NCI-H1048 (cell line): ENCODE measurements around the gene SLC39A11.
"Not testable (repeated sequence)": the region's sequence is repeated elsewhere in the genome, so short reads cannot be mapped to it uniquely, and the experiment has no call there.

ENCODE experiments used
- DNase-seq: peaks from one replicate; lab custom pipeline; 2025; lab: John Stamatoyannopoulos, UW

The SLC39A11 gene

GRCh38 chr17:73071066-73071999, 21.2 kb downstream of the SLC39A11 start:
- DNase-seq, result no peak

GRCh38 chr17:73069841-73070240, 22.6 kb downstream of the SLC39A11 start:
- DNase-seq, result no peak

GRCh38 chr17:73069164-73069770, 23.2 kb downstream of the SLC39A11 start:
- DNase-seq, result no peak

DNA sequence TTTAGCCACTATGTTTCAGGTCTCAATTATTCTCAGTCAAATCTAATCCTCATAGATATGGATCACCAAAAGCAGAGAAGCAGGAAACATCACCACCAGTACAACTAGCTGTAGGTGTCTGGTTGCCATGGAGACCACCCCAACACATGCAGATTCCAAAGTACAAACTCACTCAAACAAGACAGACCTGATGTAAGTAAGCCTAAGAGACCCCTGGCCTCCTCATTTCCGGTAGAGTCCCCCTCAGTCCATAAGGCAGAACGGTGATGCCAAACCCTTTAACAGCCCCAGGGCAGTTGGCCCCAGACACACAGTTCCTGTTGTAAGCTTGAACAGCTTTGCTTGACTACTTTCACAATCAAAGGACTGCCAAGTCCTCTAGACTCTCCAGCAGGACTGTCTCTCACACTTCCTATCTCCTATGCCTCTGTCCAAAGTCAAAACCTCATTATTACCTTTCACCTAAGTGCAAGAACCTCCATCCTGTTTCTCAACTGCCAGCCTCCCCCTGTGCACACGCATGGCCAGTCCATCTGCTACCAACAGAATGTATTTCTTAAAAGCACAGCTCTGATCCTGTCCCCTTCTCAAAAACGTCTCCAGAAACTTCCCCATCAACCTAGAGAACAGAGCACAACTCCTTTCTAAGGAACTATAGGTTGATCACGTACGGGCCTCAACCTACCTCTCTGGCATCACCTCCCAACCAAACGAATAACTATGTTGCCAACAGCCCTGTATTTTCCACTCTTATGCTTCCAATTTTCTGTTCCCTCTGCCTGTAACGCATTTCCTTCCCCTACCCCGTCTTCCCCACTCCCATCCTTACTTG, 23.9 kb downstream of the SLC39A11 start:
- DNase-seq, result no peak

GRCh38 chr17:73067699-73068098, 24.8 kb downstream of the SLC39A11 start:
- not testable (repeated sequence) for DNase-seq

DNA sequence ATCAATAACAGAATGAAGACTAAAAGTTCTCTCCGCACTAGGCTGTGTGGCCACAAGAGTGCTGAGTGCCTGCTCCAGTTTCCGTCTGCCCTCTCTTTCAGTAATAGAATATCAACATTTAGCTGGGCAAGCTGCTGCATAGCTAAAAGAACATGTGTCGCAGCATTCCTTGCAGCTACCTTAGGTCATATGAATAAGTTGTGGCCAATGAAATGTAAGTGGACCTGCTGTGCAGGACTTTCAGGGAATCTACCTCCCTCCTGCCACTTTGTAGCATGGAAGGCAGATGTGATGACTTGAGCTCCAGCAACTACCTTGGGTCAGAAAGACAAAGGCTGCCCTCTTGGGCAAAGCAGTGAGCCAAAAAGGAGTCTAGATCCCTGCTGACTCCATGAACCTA, 25.4 kb downstream of the SLC39A11 start:
- DNase-seq, result no peak

GRCh38 chr17:73066148-73066884, 26.2 kb downstream of the SLC39A11 start:
- DNase-seq, result no peak

- no peak for DNase-seq
Observed at GRCh38 chr17:73065376-73065775, 27.1 kb downstream of the SLC39A11 start.

- no peak for DNase-seq
Observed at GRCh38 chr17:73064084-73064938, 28.2 kb downstream of the SLC39A11 start.

DNA sequence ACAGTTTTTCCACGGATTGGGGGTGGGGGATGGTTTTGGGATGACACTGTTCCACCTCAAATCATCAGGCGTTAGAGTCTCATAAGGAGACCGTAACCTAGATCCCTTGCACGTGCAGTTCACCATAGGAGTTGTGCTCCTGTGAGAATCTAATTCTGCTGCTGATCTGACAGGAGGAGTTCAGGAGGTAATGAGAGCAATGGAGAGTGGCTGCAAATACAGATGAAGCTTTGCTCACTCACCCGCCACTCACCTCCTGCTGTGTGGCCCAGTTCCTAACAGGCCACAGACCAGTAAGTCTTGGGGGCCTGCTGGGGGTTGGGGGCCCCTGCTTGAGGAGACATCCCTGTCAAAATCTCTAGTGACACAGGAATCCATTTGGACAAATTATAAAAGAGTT, 29.8 kb downstream of the SLC39A11 start:
- DNase-seq, result no peak

DNA sequence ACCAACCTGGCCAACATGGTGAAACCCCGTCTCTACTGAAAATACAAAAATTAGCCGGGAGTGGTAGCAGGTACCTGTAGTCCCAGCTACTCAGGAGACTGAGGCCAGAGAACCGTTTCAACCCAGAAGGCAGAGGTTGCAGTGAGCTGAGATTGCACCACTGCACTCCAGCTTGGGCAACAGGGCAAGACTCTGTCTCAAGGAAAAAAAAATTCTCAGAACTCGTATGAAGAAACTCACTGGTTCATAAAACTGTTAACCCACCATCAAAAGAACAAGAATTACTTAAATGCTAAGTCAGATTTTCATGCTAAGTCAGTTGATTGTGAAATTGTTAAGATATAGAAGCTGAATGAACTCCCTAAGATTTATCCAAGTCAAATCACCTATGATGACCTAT, 31.3 kb downstream of the SLC39A11 start:
- DNase-seq, result no peak

GRCh38 chr17:73060721-73061120, 31.8 kb downstream of the SLC39A11 start:
- no peak for DNase-seq

DNA sequence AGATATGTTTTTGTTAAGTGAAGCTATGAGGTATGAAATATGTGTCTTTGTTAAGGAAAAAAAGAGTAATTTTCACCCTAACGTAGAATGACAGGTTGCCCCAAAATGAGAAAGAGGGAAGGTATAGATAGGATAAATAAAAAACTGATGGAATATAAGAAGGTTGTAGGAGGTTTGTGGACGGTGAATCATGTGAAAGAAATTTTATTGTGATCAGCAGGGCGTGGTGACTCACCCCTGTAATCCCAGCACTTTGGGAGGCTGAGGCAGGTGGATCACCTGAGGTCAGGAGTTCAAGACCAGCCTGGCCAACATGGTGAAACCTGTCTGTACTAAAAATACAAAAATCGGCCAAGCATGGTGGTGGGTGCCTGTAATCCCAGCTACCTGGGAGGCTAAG, 32.8 kb downstream of the SLC39A11 start:
- not testable (repeated sequence) for DNase-seq

DNA sequence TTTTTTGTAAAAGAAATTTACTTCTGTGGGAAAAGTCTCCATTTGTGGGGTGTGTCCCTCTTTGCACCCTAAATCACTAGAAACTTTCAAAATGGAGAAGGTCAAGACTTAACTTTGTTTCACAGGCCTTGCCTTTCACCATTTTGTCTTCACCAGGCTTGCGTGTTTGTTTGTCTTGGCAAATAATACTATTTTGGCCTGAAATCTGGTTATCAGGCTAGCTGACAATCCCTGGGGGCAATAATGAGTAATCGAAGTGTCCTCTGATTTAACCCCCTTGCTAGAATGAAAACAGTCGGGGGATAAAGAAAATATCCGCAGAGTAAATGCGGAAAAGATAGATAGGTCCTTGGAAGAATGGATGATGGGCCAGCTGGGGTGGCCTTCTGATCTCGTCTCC, 34.5 kb downstream of the SLC39A11 start:
- no peak for DNase-seq

DNA sequence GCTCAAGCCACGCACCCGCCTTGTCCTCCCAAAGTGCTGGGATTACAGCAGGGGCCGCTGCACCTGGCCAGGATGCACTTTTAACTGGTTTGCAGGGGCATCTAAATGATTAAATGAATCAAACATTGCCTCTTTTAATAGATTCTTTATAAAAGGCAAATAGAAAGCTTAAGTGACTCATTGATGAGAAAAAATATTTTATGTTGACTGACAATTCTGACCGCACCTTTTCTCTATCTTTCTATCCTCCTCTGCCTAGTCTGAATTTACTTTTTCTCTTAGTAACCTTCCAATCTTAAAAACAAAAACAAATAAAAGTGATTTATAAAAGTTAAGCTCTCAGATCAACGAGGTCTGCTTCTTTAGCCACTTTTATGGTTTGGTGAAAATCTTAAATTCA, 35.3 kb downstream of the SLC39A11 start:
- DNase-seq, result no peak

GRCh38 chr17:73052923-73053322, 39.6 kb downstream of the SLC39A11 start:
- no peak for DNase-seq

- DNase-seq, result no peak
Observed at GRCh38 chr17:73050797-73051196, 41.7 kb downstream of the SLC39A11 start.

- DNase-seq, result no peak
Observed at GRCh38 chr17:73048170-73048569, 44.3 kb downstream of the SLC39A11 start.

GRCh38 chr17:73045724-73046123, 46.8 kb downstream of the SLC39A11 start:
- no peak for DNase-seq

DNA sequence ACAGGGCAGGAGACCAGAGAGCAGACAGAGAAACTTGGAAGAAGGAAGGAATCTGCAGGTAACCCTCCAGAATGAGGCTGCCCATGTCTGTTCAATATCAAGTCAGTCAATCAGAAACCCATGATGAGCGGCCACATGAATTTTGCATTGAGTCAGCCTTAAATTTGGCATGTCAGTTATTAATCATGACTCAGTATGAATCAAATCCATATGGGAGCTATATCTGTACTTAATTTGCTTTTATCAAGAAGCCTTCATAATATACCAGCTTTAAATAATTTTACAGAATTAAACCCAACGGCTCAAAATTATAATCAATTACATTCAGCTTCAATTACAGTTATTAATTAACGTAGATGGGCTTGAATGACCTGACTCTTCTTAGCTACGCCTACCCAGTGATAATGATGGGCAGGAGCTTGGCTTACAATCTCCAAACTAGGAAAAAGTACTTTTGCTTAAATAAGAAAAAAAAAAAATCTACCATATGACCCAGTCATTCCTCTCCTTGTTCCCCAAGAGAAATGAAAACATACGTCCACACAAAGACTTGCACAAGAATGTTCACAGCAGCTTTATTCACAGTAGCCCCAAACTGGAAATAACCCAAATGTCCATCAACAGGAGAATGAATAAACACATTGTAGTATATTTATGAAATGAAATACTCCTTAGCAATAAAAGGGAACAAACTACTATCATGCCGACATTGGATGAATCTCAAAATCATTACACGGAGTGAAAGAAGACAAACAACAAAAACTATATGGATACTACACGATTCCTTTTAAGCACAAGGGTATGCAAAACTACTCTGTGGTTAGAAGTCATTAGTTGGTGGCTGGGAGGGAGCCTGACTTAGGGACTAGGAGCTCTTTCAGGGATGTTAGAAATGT, 48.6 kb downstream of the SLC39A11 start:
- DNase-seq, result no peak
